Measurements from ENCODE around the gene ECD.

- TF ChIP-seq, protein P1, sequence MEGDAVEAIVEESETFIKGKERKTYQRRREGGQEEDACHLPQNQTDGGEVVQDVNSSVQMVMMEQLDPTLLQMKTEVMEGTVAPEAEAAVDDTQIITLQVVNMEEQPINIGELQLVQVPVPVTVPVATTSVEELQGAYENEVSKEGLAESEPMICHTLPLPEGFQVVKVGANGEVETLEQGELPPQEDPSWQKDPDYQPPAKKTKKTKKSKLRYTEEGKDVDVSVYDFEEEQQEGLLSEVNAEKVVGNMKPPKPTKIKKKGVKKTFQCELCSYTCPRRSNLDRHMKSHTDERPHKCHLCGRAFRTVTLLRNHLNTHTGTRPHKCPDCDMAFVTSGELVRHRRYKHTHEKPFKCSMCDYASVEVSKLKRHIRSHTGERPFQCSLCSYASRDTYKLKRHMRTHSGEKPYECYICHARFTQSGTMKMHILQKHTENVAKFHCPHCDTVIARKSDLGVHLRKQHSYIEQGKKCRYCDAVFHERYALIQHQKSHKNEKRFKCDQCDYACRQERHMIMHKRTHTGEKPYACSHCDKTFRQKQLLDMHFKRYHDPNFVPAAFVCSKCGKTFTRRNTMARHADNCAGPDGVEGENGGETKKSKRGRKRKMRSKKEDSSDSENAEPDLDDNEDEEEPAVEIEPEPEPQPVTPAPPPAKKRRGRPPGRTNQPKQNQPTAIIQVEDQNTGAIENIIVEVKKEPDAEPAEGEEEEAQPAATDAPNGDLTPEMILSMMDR (IDR thresholded peaks at IDR 0.05) = no peak
- no peak for TF ChIP-seq POLR2A (IDR thresholded peaks at IDR 0.05)
Measured at GRCh38 chr10:73205081-73205480, 37.3 kb upstream of the ECD start.

Data from lower leg skin (tissue), 3 donors.